Vagina (tissue), 2 donors: ENCODE results near the gene IFI35.

Source experiments
- CTCF ChIP-seq, 3 experiments: fragments of 450-650 bp in 2 of 3; fragments of 200-600 bp in 1 of 3; sonication (generic) in 1 of 3; IDR thresholded peaks; one replicate each; pipeline ENCODE4 v1.5.1; 2017 to 2019; ENCODE audit warnings: antibody characterized with exemption in 3 of 3, mild to moderate bottlenecking in 2 of 3, moderate library complexity in 2 of 3
- POLR2A ChIP-seq, 2 donors: fragments of 450-650 bp; IDR thresholded peaks; one replicate each; pipeline ENCODE4 v1.6.1; 2017; ENCODE audit warnings: antibody characterized with exemption in 2 of 2, mild to moderate bottlenecking in 2 of 2, moderate library complexity in 2 of 2
- POLR2AphosphoS5 ChIP-seq, 2 donors: sonication (generic); formaldehyde crosslinking; IDR thresholded peaks; one replicate each; pipeline ENCODE4 v1.9.0; 2017; ENCODE audit warnings: antibody characterized with exemption in 2 of 2, mild to moderate bottlenecking in 2 of 2, low read depth in 1 of 2; ENCODE audit not compliant: insufficient read depth in 1 of 2

GRCh38 chr17:43013296-43013695, 6.7 kb downstream of the IFI35 start:
- TF ChIP-seq CTCF (IDR thresholded peaks at IDR 0.05) (no peak), POLR2A (IDR thresholded peaks at IDR 0.05) (no peak), POLR2AphosphoS5 (IDR thresholded peaks at IDR 0.05; ENCODE audit: insufficient read depth in 1 of 2, low read depth in 1 of 2) (no peak)
